ENCODE data around the gene KATNB1.

KATNB1 gene

DNA sequence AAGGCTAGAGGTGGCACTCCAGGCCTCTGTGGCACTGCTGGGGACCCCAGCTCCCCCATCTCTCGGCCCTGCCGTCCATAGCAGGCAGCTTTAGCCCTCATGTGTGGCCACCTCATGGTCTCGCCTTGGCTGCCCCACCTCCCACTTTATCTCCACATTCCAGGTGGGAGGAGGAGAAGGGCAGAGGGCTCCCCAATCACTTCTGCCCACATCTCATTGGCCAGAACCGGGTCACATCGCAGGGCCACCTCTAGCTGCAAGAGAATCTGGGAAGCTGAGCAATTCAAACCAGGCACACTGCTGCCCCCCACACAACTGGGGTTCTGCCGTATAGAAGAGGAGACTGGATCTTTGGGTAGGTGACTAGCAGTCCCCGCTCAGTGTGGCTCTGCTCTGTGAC is 39.3 kb upstream of the KATNB1 start:
- Mint-ChIP-seq H3K4me1 (peaks cover 13% of the 10 kb centered on the region), H3K9me3 (no peaks in the 10 kb centered on the region), H3K27me3 (peaks cover 31% of the 10 kb centered on the region), H3K27ac (no peak overlapping the region), H3K36me3 (no peaks in the 10 kb centered on the region), H3K4me3 (no peak overlapping the region)
- no peak for DNase-seq
- CTCF ChIA-PET: interaction anchor here (1.1 kb wide), 1 partner anchor 25 kb away, joined by 3 read pairs; no protein-coding TSS in a partner anchor

DNA sequence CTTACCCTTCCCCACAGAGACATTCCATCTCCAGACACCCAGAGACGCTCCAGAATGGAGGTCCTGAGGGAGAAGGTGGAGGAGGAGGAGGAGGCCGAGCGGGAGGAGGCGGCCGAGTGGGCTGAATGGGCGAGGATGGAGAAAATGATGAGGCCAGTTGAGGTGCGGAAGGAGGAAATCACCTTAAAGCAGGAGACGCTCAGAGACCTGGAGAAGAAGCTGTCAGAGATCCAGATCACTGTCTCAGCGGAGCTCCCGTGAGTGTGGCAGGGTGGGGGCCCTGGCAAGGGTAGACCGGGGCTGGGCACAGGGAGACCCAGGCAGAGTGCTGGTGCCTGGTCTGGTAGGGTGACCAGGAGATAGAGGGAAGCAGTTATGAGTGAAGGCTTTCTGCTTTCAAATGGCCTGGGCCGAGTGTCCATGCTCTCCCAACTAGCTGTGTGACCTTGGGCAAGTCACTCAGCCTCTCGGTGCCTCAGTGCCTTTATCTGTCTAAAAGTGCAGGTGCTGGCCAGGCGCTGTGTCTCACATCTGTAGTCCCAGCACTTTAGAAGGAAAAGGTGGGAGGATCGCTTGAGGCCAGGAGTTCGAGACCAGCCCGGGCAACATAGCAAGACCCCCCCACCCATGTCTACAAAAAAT is 37.6 kb upstream of the KATNB1 start:
- Mint-ChIP-seq H3K27ac (no peak overlapping the region), H3K9me3 (no peaks in the 10 kb centered on the region), H3K36me3 (no peaks in the 10 kb centered on the region), H3K4me1 (peaks cover 6% of the 10 kb centered on the region), H3K27me3 (peaks cover 14% of the 10 kb centered on the region), H3K4me3 (no peak overlapping the region)
- DNase-seq: no peak
- CTCF ChIA-PET: no interaction called here

DNA sequence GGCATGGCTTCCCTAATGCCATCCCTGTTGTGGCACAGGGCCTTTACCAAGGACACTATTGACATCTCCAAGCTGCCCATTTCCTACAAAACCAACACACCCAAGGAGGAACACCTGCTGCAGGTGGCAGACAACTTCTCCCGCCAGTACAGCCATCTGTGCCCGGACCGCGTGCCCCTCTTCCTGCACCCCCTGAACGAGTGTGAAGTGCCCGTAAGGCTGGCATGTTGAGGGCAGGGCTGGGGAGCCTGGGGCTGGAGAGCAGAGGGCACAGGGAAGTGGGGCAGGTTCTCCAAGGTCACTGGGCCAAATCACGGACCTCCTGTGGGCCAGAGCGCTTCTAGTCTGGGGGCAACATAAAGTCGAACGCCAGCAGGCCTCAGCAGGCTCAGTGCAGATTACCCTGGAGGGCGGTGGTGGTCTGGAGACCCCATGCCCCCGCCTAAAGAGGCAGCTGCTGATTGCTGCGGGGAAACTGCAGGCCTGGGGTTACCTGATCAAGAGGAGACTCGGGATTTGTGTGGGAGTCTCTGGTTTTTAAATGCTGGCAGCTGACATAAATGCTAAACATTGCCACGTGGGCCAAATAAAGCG is 36.7 kb upstream of the KATNB1 start:
- Mint-ChIP-seq H3K4me1 (peaks cover 6% of the 10 kb centered on the region), H3K27me3 (peaks cover 14% of the 10 kb centered on the region), H3K27ac (no peak overlapping the region), H3K9me3 (no peaks in the 10 kb centered on the region), H3K4me3 (no peak overlapping the region), H3K36me3 (no peaks in the 10 kb centered on the region)
- DNase-seq: no peak
- CTCF ChIA-PET: interaction anchor here (0.9 kb wide), 1 partner anchor 122 kb away, joined by 3 read pairs; no protein-coding TSS in a partner anchor

DNA sequence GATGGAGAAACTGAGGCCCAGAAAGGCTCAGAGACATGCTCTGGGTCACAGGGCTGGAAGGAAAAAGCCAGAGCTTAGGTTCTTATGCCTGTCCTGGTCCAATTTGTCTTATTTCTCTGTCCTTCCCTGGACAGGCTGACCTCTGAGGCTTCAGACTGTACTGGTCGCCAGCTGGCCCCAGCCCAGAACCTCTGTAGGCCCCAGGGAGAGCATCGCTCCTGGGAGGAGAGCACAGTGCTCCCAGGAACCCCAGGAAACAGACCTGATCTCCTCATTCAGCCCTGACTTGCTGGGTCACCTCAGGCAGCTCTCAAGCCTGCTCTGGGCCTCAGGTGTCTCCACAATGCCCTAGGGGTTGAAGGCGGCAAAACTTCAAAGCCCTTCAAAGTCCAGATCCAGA is 36.1 kb upstream of the KATNB1 start:
- no peak overlapping the region for H3K27ac Mint-ChIP-seq
- no peaks in the 10 kb centered on the region for H3K36me3 Mint-ChIP-seq
- H3K4me3 Mint-ChIP-seq: no peak overlapping the region
- DNase-seq: no peak
- H3K27me3 Mint-ChIP-seq: peaks cover 17% of the 10 kb centered on the region
- peaks cover 5% of the 10 kb centered on the region for H3K4me1 Mint-ChIP-seq
- CTCF ChIA-PET: interaction anchor here (0.9 kb wide), 1 partner anchor 123 kb away, joined by 3 read pairs; no protein-coding TSS in a partner anchor
- H3K9me3 Mint-ChIP-seq: no peaks in the 10 kb centered on the region

DNA sequence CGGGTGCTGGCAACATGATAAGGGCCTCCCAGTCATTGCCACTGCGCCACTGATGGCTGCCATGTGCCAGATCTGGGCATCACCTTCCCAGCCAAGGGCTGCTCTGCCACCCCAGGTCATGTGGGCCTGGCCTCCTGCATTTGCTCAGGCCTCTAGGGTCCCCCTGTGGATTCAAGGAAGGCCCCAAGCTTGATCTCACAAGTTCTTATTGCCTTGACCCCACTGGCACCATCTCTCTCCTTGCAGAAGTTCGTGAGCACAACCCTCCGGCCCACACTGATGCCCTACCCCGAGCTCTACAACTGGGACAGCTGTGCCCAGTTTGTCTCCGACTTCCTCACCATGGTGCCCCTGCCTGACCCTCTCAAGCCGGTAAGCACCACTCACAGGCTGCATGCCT is 35.7 kb upstream of the KATNB1 start:
- H3K27me3 Mint-ChIP-seq: peaks cover 18% of the 10 kb centered on the region
- no peaks in the 10 kb centered on the region for H3K9me3 Mint-ChIP-seq
- no peak overlapping the region for H3K27ac Mint-ChIP-seq
- peaks cover under 1% of the 10 kb centered on the region for H3K4me1 Mint-ChIP-seq
- CTCF ChIA-PET: interaction anchor here (0.9 kb wide), 1 partner anchor 123 kb away, joined by 3 read pairs; no protein-coding TSS in a partner anchor
- H3K36me3 Mint-ChIP-seq: no peaks in the 10 kb centered on the region
- DNase-seq: no peak
- H3K4me3 Mint-ChIP-seq: no peak overlapping the region

DNA sequence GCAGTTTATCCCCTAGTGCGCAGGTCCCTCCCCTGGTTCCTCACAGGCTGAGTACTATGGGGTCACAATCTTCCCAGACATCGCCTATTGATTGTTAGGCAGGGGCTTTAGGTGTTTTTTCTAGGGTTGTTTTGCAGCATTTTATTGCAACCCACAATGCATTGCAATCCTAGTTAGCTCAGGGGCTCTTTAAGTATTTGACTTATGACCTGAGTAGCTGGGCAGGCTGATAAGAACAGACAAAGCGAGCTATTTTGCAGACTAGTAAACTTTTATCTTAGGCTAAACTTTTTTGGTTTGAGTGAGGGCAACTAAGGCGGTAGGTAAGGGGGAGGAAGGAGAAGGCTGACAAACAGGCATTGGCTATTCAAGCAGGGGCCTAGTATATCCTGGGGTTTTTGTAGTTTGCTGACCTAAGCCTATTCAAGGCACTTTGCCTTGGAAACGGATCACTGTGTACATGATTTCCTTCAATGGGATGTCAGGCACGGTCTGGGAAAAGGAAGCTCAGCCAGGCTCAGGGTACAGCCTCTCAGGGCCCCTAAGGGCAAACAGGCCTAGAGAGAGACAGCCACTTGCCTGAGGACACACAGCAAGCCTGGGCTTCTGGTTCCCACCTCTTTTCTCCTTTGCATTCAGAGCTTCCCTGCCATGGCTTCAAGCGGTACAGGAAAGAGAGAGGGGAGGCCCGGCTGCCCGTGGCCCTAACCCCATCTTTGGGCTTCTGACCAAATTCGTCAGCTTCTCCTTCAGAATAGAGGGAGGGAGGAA is 34.6 kb upstream of the KATNB1 start:
- peaks cover 16% of the 10 kb centered on the region for H3K27me3 Mint-ChIP-seq
- H3K9me3 Mint-ChIP-seq: no peaks in the 10 kb centered on the region
- H3K4me1 Mint-ChIP-seq: no peaks in the 10 kb centered on the region
- H3K27ac Mint-ChIP-seq: no peak overlapping the region
- no peak overlapping the region for H3K4me3 Mint-ChIP-seq
- H3K36me3 Mint-ChIP-seq: no peaks in the 10 kb centered on the region
- DNase-seq: no peak
- CTCF ChIA-PET: interaction anchor here (1.0 kb wide), 1 partner anchor 125 kb away, joined by 3 read pairs; no protein-coding TSS in a partner anchor

DNA sequence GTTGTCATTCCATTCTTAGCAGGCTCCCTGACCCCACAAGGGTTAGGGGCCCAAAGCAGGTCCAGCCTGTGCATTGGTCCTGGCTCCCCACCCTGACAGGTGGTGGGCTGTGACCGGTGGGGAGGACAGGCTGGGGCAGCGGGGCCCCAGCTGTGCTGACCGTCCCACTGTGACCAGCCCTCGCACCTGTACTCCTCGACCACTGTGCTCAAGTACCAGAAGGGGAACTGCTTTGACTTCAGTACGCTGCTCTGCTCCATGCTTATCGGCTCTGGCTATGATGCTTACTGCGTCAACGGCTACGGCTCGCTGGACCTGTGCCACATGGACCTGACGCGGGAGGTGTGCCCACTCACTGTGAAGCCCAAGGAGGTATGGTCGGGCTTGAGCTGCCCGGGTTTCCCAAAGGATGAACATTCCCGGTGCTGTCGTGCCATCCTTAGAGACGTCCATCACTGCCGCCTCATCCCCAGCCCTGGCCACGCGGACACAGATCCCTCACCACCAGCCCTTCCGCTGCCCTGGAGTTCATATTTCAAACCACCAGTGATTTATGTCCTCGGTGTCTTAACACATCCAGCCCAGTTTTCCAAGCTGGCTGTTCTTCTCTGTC is 33.7 kb upstream of the KATNB1 start:
- Mint-ChIP-seq H3K4me3 (no peak overlapping the region), H3K27me3 (peaks cover 20% of the 10 kb centered on the region), H3K4me1 (no peaks in the 10 kb centered on the region), H3K27ac (no peak overlapping the region), H3K9me3 (peaks cover 2% of the 10 kb centered on the region), H3K36me3 (no peaks in the 10 kb centered on the region)
- CTCF ChIA-PET: interaction anchor here (1.0 kb wide), 1 partner anchor 126 kb away, joined by 3 read pairs; no protein-coding TSS in a partner anchor
- no peak for DNase-seq

DNA sequence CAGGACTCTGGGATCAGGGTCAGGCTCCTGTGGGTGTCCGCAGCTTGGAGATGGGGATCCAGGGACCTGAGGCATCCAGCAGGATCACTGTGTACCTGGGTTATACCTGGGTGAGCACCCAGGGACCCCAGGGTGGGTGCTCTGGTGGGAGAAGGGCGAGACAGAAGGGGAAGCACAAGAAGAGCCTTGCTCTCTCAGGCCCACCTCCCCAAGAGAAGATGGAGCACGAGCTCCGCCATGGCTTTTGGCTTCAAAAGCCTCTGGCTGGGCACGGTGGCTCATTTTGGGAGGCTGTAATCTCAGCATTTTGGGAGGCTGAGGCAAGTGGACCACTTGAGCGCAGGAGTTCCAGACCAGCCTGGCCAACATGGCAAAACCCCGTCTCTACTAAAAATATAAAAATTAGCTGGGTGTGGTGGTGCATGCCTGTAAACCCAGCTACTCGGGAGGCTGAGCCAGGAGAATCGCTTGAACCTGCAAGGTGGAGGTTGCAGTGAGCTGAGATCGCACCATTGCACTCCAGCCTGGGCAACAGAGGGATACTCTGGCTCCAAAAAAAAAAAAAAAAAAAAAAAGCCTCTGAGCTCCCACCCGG is 32.1 kb upstream of the KATNB1 start:
- Mint-ChIP-seq H3K9me3 (peaks cover 3% of the 10 kb centered on the region), H3K36me3 (no peaks in the 10 kb centered on the region), H3K4me3 (no peak overlapping the region), H3K27ac (no peak overlapping the region), H3K27me3 (peaks cover 18% of the 10 kb centered on the region), H3K4me1 (no peaks in the 10 kb centered on the region)
- no peak for DNase-seq
- CTCF ChIA-PET: interaction anchor here (0.9 kb wide), 1 partner anchor 56 kb away, joined by 3 read pairs; no protein-coding TSS in a partner anchor

DNA sequence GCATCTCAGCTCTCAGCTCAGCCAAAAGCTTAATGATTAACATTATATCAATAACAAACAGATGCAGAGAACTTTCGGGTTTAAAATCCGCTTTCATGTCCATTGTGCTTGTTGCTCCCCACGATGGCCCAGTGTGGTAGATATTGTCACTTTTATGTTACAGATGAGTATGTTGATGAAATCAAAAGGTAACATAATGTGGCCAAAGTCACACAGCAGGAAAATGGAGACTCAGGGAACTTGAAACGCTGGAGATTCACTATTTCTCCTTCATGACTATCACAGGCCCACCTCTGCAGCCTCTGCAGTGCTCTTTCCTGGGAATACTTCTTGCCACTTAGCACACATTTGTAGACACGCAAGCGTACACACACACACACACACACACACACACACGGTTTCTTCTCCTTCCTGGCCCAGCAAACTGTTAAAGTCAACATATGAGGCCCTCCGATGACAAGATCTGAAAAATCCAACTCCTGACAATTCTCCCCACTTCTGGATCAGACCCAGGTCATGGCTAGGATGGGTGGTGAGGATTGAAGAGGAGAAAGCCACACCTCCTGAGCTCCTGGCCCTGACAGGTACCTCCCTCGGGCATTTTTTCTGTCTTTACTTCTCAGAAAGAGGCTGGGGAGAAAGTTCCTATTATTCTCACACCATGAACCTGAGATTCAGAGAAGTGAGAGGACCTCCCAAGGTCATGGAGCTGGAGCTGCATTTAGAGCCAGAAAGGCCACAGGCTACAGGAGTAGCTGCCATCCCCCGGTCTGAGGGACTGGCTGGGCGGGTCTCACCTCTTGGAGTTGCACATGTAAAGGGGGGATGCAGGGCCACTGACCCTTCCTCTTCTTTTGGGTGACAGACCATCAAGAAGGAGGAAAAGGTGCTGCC is 31.3 kb upstream of the KATNB1 start:
- no peak overlapping the region for H3K27ac Mint-ChIP-seq
- H3K27me3 Mint-ChIP-seq: peaks cover 18% of the 10 kb centered on the region
- no peak overlapping the region for H3K4me3 Mint-ChIP-seq
- DNase-seq: no peak
- CTCF ChIA-PET: interaction anchor here (0.9 kb wide), 1 partner anchor 56 kb away, joined by 3 read pairs; no protein-coding TSS in a partner anchor
- H3K36me3 Mint-ChIP-seq: no peaks in the 10 kb centered on the region
- H3K9me3 Mint-ChIP-seq: peaks cover 3% of the 10 kb centered on the region
- no peaks in the 10 kb centered on the region for H3K4me1 Mint-ChIP-seq

DNA sequence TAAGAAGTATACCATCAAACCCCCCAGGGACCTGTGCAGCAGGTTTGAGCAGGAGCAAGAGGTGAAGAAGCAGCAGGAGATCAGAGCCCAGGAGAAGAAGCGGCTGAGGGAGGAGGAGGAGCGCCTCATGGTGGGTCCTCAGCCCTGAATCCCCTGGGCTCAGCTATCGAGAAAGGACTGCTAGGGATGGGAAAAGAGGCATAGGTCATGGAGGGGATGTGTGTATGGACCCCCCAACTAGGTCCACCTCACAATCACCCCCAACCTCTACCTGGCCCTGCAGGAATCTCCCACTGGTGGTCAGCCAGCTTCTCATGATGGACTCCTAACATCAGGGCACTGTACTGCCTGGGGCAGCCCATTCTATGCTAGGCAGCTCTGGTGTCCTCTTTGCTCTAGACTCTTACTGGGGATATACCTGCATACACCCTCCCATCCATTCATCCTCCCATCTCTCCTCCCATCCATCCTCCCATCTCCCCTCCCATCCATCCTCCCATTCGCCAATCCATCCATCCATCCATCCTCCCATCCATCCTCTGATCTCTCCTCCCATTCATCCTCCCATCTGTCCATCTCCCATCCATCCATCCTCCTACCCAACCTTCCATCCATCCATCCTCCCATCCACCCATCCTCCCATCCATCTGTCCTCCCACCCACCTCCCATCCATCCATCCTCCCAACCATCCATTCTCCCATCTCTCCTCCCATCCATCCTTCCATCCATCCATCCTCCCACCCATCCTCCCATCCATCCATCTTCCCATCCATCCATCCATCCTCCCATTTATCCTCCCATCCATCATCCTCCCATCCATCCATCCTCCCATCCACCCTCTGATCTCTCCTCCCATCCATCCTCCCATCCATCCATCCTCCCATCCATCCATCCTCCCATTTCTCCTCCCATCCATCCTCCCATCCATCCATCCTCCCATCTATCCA is 30.4 kb upstream of the KATNB1 start:
- CTCF ChIA-PET: no interaction called here
- H3K27me3 Mint-ChIP-seq: peaks cover 24% of the 10 kb centered on the region
- no peak overlapping the region for H3K4me3 Mint-ChIP-seq
- no peaks in the 10 kb centered on the region for H3K36me3 Mint-ChIP-seq
- no peak for DNase-seq
- peaks cover 3% of the 10 kb centered on the region for H3K9me3 Mint-ChIP-seq
- H3K4me1 Mint-ChIP-seq: no peaks in the 10 kb centered on the region
- H3K27ac Mint-ChIP-seq: no peak overlapping the region

DNA sequence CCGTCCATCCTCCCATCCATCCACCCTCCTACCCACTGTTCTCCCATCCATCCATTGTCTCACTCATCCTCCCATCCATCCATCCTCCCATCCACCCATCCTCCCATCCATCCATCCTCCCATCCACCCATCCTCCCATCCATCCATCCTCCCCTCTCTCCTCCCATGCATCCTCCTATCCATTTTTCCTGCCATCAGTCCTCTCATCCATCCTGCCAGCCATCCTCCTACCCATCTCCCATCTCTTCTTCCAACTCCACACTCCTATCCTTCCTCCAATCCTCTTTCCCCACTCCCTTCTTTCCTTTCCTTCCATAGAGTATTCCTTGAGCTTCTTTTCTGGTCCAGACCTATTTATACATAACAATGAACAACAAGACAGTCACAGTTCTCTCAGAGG is 28.9 kb upstream of the KATNB1 start:
- Mint-ChIP-seq H3K27me3 (peaks cover 33% of the 10 kb centered on the region), H3K4me3 (no peak overlapping the region), H3K9me3 (peaks cover 3% of the 10 kb centered on the region), H3K27ac (no peak overlapping the region), H3K36me3 (no peaks in the 10 kb centered on the region), H3K4me1 (no peaks in the 10 kb centered on the region)
- DNase-seq: no peak
- CTCF ChIA-PET: no interaction called here

DNA sequence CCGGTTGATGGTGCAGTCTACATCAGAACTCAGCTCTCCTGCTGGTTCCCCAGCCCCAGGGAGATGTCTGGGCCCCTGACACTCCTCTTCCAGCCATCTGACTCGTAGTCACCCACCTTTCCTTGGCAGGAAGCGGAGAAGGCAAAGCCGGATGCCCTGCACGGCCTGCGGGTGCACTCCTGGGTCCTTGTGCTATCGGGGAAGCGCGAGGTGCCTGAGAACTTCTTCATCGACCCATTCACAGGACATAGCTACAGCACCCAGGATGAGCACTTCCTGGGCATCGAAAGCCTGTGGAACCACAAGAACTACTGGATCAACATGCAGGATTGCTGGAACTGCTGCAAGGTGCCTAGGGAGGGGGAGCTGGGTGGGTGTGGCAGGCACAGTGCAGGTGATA is 28.2 kb upstream of the KATNB1 start:
- Mint-ChIP-seq H3K4me1 (no peaks in the 10 kb centered on the region), H3K27ac (no peak overlapping the region), H3K9me3 (peaks cover 3% of the 10 kb centered on the region), H3K27me3 (peaks cover 39% of the 10 kb centered on the region), H3K36me3 (no peaks in the 10 kb centered on the region), H3K4me3 (no peak overlapping the region)
- DNase-seq: no peak
- CTCF ChIA-PET: no interaction called here

Data from activated naive CD4-positive, alpha-beta T cell treated with anti-CD3 and anti-CD28 coated beads, Interleukin-2, amount 10 ng/mL, durations not matched to agents 7 days and 5 days (primary cell).